GM18519 (cell line): ENCODE measurements around the gene SMC1B.
"Not testable (repeated sequence)": the region's sequence is repeated elsewhere in the genome, so short reads cannot be mapped to it uniquely, and the experiment has no call there.

ENCODE experiments used
- ATAC-seq: cut with Tn5 transposase; IDR thresholded peaks from one replicate; pipeline ENCODE4 v1.9.1; 2021; ENCODE audit warnings: mild to moderate bottlenecking, moderate library complexity; ENCODE audit not compliant: unreplicated experiment, low FRiP score

Gene SMC1B

DNA sequence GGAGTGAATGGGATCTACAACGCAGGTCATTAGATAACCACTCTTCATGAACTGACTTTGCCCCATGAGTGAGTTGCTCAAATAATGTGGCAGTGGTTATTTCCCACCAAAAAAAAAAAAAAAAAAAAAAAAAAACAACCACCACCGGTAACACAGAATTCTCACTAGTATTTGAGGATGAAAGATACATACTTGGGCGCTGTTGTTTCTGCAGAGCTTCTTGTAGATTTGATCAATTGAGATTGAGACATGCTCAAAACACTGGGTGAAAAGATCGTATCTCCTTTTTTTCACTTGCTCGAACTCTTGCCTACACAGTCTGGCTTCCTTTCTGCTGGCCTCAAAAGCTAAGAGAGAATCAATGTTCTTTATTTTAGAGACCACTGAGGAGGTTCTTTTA lies 59.6 kb downstream of the SMC1B start:
- ATAC-seq: no peak

GRCh38 chr22:45352757-45353156 lies 60.6 kb downstream of the SMC1B start:
- ATAC-seq: not testable (repeated sequence)

DNA sequence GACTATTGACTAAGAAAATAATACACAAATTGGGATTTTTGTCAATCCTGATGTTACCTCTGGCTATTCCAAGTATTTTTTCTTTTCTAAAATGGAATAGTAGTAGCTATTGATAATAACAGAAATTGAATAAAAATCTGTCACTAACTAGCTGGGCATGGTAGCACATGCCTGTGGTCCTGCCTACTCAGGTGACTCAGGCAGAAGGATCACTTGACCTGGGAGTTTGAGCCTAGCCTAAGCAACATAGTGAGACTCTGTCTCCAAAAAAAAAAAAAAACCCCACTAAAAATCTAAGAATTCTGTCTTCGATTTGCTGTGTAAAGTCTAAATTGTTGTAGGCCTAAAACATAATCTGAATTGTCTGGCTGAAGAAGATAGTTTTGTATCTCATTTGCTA lies 61.4 kb downstream of the SMC1B start:
- no peak for ATAC-seq

DNA sequence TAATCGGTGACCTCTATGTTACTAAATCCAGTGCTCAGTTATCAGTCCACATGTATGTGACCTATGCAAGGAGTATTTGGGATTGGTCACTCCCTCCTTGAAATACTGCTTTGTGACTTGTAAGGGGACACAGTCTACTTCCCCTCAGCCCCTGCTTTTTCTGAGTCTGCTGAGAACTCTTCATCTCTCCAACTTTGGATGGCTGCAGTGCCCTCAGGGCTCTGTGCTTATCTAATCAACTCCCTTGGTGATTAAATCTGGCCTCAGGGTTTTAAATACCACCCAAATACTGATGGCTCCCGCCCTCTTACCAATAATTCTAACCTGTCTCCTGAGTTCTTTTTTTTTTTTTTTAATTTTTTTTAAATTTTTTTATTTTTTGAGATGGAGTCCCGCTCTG lies 63.5 kb downstream of the SMC1B start:
- no peak for ATAC-seq

DNA sequence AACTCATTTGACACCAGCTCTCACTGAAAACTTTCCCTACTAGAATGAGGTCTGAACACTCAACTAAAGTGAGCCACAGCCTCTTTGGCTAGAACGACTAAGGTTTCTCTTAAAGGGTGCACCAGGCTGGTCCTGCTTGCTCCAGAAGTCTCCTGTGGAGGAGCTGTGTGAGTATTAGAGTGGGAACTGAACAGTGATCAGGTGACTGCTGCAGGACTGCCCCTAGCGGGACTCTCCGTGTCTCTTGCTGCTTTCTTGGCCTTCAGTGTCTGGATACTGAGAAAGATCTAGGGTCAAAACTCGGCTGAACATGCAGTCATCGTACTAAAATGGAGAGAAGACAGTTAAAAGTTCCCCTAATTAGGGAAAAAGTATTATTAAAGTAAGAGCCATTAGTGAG lies 69.1 kb downstream of the SMC1B start:
- no peak for ATAC-seq

GRCh38 chr22:45343143-45343542 lies 70.3 kb downstream of the SMC1B start:
- ATAC-seq: no peak

DNA sequence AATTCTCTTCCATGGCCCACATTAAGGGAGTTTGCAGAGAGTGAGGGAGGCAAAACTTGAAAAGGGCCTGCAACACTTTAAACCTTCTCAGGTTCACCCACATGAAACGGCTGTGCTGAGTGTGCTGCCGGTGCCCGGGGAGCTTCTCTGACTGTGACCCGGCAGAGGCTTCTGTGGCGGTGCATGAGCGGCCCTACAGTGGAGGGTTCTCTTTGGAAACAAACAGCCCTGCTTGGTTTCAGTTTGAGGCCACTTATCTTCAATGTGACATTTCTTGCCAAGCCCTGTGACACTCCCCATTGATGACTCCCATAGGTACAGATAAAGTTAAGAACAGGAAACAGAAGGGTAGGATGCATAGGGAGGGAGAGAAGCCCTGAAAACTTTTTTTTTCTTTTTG lies 71.9 kb downstream of the SMC1B start:
- ATAC-seq: no peak

- no peak for ATAC-seq
These were observed 73.1 kb downstream of the SMC1B start for GRCh38 chr22:45340323-45340722.

- no peak for ATAC-seq
These were observed 74.6 kb downstream of the SMC1B start for GRCh38 chr22:45338795-45339194.

GRCh38 chr22:45337536-45337935 lies 75.9 kb downstream of the SMC1B start:
- ATAC-seq: no peak

DNA sequence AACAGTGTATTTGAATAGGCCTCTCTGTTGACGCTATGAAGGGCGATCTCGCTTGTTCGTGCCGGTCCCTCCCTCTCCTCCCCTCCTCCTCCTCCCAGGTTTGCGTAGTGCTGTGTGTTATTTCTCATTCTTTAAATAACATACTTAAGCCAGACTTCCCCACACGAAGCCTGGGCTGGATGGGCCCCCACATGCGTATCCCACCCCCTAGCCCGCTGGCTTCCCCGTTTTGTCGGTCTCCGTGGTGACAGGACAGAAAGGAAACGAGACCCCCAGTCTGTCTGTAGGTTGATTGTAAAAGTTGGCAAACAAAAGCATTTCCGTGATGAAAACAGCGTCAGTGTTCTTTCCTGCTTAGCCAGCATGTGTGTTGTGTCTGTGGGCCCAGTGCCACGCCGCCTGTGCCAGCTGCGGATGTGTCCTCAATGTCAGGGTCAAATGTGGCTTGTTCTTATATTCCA lies 76.4 kb downstream of the SMC1B start:
- ATAC-seq: no peak

GRCh38 chr22:45335854-45336522 lies 77.4 kb downstream of the SMC1B start:
- ATAC-seq: no peak

GRCh38 chr22:45335021-45335818 lies 78.2 kb downstream of the SMC1B start:
- no peak for ATAC-seq

- ATAC-seq: no peak
These were observed 78.9 kb downstream of the SMC1B start for GRCh38 chr22:45334528-45334927.

- no peak for ATAC-seq
These were observed 79.3 kb downstream of the SMC1B start for GRCh38 chr22:45334068-45334467.

DNA sequence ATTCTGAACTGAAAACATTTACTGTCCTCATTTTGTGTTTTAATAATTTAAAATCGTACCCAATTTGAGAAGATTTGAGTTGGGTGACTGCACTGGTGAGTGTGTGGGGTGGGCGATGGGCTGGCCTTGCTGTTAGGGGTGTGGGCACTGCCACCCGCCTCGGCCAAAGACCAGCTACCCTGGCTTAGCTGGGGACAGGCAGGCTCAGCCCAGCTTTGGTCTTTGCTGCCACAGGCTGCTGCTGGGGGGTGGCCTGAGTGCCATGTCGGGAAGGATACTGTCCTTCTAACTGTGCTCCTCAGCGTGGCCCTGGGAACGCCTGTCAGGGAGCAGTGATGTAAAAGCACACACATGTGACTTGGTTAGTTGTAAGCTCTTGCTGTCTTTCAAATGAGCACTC lies 81.4 kb downstream of the SMC1B start:
- ATAC-seq: no peak

- no peak for ATAC-seq
These were observed 81.9 kb downstream of the SMC1B start for GRCh38 chr22:45331486-45331885.

DNA sequence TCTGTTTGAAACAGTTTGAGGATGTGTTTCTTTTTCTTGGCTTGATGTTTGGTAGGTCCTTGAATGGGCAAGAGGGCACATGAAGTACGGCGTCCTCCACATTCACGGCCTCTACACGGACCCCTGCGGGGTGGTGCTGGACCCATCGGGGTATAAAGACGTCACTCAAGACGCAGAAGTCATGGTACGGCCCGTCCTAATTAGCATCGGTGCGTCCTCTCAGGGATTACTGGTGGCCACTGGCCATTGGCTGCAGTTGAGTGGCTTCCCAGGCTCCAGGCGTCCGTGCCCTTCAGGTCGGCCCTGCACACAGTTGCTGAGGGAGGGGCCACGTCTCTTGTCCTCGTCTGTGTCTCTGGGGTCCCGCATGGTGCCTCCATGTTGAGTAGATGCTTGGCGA lies 82.9 kb downstream of the SMC1B start:
- no peak for ATAC-seq

- ATAC-seq: no peak
These were observed 83.9 kb downstream of the SMC1B start for GRCh38 chr22:45329530-45329936.

DNA sequence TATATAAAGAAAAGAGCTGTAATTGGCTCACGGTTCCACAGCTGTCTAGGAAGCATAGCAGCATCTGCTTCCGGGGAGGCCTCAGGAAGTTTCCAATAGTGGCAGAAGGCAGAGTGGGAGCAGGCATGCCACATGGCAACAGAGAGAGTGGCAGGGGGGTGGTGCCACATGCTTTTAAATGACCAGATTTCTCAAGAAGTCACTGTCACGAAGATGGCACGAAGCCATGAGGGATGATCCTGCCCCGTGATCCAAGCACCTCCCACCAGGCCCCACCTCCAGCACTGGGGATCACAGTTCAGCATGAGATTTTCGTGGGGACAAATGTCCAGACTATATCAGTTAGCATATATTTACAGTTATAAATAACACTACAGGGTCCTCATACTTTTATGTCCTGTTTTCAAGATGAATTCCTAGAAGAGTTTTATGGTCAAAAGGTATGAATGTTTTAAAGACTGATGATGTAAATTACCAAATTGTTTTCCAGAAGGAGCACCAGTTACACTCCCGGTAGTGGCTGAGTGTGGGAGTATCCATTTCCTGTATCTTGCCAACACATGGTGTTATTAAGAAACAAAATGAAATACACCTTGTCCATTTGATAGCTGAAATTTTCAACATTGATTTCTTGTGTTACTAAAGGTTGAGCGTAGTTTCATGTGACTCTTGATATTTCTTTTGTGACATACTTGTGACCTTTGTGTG lies 84.4 kb downstream of the SMC1B start:
- ATAC-seq: no peak

DNA sequence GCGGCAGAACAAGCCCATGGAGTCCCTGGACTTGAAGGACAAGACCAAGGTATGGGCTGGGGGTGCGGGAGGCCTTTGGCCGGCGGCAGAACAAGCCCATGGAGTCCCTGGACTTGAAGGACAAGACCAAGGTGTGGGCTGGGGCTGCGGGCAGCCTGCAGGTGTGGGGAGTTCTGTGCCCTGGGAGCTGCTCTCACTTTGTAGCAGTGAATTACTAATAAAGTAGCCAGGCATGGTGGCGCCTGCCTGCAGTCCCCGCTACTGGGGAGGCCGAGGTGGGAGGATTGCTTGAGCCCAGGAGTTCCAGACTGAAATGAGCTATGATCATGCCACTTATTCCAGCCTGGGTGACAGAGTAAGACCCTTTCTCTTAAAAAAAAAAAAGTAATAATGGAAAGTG lies 85.1 kb downstream of the SMC1B start:
- not testable (repeated sequence) for ATAC-seq
